Gastroesophageal sphincter (tissue), 3 donors: ENCODE results near the gene OSCP1.

ENCODE experiments used
- CTCF ChIP-seq, 4 experiments: fragments of 200-600 bp in 2 of 4; fragments of 450-650 bp in 2 of 4; sonication (generic) in 1 of 4; IDR thresholded peaks; one replicate each; pipeline ENCODE4 v1.5.1; 2017 to 2019; ENCODE audit warnings: antibody characterized with exemption in 4 of 4, mild to moderate bottlenecking in 2 of 4, moderate library complexity in 2 of 4
- POLR2A ChIP-seq, 2 donors: fragments of 450-650 bp; IDR thresholded peaks; one replicate each; pipeline ENCODE4 v1.6.1; 2017; ENCODE audit warnings: antibody characterized with exemption in 2 of 2, mild to moderate bottlenecking in 2 of 2, moderate library complexity in 1 of 2
- POLR2AphosphoS5 ChIP-seq: sonication (generic); formaldehyde crosslinking; IDR thresholded peaks from one replicate; pipeline ENCODE4 v1.6.1; 2017; ENCODE audit warnings: antibody characterized with exemption

- no peak for TF ChIP-seq POLR2A (IDR thresholded peaks at IDR 0.05)
- no peak for TF ChIP-seq POLR2AphosphoS5
- no peak for TF ChIP-seq CTCF (IDR thresholded peaks at IDR 0.05)
Observed at GRCh38 chr1:36419140-36419539, 31.1 kb downstream of the OSCP1 start.
